ENCODE results near the gene SFT2D3.
"Not testable (repeated sequence)": the region's sequence is repeated elsewhere in the genome, so short reads cannot be mapped to it uniquely, and the experiment has no call there.

SFT2D3 gene

DNA sequence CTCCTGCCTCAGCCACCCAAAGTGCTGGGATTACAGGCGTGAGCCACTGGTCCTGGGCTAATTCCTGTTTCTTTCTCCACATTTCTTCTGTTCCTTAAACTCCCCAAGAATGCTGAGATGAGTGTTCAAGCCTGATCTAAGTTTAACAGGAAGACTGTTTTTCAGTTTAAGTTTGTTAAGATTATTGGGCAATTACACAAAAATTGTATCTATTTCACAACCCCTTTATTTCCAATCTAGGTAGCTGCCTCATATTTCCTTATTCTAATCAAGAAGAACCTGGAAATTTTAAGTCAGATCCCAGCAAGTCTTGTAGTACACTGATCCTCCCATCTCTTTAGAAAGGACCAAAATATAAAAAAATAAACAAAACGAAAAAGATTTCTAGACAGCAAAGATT lies 11.7 kb downstream of the SFT2D3 start:
- DNase-seq = no peak

DNA sequence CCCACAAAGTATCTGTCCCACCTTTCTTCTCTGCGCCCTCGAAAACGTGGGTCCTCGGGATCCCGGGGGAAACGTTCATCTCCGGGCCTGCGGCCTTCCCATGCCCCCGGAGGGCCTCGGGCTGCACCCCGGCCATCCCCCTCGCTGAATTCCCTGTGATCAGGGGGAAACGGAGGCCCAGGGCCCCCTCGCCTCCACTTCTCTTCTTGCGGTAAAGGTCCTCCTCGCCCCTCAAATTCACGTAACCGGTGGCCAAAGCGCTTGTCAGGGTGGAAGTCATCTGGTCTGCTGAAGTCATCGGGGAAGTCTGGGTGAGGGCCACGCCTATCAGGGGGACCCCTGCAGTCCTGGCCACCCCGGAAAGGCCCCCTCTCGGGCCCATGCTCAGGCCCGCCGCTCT lies 12.3 kb downstream of the SFT2D3 start:
- no peak for DNase-seq

DNA sequence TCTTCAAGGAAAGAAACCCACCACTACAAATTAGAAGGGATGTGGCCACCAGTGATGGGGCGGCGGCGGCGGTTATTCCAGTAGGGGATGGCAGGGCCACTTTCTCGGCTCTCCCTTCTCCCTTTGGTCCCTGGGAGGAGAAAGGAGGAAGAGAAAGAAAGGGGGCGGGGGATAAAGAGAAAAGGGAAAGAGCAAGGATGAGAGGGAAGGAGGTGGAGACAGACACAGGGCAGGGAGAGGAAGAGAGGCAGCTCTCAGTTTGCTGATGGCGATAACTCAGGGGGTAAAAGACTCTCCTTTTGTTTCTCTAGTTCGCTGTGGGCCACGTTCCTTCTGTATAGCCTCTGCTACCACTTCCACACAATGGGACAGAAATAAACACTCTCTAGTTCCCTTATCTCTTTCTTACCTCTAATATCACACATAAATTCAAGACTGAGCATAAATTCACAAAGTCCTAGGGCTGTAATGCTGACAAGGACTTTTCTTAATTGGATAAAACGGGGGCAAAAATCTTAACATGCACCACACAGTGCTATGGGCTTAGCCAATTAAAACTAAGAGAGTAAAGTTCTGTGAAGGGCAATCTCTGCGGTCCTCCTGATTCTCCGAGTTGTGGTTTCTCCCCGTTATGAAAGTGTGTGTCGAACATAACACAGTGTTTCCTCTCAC lies 14.6 kb downstream of the SFT2D3 start:
- DNase-seq = no peak

DNA sequence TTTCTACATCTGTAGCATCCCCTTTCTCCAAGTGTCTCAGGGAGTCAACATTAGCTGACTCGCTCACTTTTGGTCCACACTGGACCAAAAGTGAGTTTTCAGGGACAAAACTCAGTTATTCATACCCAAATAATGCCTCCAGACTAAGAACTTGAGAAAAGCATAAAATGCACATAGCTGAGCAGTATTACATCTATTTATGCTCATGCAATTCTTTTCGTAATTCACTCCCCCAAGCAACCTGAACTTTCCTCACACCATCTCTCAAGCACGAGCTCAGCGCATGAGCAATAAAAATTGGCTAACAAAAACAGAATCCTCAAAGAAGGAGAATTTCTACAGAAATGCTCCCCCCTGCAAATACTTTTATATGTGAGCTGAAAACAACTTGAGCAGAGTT lies 17.0 kb downstream of the SFT2D3 start:
- DNase-seq = no peak

DNA sequence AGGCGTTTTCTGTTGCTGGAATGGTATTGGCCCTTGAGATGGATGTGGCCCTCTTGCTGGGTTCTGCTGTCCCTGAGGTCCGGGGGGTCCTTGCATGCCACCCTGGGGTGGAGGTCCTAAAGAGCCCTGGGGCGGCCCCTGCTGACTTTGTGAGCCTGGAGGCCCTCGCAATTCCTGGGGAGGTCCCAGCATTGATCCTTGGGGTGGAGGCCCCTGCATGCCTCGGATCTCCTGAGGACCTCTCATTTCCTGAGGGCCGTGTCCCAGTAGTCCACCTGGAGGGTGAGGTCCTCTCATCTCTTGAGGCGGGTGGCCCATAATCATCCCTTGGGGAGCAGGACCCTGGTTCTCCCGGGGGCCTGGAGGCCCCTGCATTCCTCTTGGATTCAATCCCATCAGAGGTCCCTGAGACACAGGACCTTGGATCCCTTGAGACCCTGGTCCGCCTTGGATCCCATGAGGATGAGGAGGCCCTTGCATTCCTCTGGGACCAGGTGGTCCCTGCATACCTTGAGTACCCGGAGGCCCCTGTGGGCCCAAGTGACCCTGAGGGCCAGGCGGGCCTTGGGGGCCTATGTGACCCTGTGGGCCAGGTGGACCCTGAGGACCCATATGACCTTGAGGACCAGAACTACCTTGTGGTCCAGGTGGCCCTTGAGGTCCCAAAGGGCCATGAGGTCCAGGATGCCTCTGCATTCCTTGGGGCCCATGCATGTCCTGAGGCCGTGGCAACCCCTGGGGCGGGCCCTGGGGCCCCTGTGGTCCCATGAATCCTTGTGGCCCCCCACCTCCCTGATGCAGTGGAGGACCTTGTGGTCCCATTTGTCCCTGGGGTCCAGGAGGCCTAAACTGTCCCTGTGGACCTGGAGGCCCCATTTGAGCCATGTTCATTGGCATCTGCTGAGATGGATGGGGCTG lies 18.3 kb downstream of the SFT2D3 start:
- no peak for DNase-seq

DNA sequence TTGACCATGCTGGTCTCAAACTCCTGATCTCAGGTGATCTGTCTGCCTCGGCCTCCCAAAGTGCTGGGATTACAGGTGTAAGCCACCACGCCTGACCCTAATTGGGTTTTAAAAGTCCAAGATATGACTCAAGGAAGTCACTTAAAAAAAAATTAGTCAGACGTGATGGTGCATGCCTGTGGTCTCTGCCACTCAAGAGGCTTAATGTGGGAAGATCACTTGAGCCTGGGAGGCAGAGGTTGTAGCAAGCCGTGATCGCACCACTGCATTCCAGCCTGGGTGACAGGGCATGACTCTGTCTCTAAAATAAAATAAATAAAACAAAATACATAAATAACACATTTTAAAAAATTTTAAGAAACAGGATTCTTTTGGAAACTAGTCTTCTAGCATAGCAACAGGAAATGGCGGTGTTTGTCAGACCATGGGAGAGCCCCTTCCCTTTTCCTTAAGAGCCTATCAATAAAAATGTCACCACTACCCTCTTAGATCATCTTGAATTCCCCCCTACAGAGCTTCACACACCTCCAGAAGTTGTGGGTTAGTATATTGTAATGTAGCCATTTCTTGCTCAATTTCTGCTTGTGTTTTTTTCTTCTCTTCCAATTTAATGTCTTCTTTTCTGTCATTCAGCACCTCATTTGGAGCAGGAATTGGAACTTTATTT lies 20.1 kb downstream of the SFT2D3 start:
- no peak for DNase-seq

DNA sequence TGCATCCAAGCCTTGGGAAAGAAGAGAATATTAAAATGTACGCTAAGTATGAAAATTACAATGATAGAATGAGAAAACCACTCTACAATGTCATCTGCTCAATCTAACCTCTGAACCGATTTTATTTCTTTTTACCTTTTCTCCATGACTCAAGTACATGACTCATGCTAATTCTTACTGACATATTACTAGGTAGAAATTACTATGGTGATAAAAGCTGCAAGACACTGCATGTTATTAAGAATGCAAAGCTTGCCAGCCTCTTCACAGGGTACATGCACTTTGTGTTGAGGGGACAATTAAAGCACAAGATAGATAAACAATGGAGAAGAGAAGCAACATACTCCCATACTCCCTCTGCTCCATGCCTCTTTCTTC lies 20.7 kb downstream of the SFT2D3 start:
- DNase-seq = no peak

DNA sequence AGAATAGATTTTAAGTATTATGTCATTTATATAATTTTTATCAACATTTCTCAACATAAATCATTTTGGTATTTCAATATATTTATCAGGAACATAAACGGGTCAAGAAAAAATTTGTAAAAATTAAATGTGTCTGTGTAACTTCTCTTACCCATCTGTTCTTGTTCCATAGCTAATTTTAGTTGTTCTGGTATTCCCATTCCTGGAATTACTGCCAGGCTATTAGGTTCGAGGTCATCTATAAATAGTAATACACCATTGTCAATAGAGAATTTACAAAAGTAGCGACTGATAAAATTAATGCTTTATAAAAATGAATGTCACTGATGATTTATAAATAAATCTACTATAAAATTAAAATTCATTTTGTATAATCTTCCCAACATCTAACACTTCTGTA lies 21.5 kb downstream of the SFT2D3 start:
- no peak for DNase-seq

DNA sequence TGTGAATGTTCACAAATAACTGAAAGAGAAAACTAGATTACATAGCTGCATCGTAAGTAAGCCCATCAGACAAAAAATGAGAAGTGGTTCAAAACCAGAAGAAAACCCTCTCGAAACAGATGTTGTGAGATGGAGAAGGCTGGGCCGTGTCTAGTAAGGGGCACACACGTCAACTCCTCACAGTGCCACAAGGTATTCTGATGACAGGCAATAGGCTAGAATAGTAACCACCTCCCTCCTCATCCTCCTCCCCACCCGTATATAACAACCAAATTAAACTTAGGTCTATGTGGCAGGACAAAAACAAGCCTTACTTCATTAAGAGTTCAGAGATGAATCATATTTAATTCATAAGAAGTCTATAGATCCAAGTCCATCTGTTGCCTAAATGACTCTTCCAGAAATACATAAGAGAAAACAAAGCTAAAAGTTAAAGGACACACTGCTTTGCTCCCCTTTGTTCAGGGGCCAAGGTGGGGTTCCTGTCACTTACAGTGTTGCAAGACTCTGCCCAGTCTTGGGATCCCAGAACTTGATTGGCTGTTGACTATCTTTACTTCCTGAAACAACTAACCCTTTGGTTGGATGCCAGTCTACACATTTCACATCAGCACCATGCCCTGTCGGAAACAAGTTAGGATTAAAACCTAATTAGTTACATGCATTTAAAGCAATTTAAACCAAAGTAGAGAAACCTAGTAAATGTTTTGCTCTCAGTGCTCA lies 25.0 kb downstream of the SFT2D3 start:
- DNase-seq = no peak

DNA sequence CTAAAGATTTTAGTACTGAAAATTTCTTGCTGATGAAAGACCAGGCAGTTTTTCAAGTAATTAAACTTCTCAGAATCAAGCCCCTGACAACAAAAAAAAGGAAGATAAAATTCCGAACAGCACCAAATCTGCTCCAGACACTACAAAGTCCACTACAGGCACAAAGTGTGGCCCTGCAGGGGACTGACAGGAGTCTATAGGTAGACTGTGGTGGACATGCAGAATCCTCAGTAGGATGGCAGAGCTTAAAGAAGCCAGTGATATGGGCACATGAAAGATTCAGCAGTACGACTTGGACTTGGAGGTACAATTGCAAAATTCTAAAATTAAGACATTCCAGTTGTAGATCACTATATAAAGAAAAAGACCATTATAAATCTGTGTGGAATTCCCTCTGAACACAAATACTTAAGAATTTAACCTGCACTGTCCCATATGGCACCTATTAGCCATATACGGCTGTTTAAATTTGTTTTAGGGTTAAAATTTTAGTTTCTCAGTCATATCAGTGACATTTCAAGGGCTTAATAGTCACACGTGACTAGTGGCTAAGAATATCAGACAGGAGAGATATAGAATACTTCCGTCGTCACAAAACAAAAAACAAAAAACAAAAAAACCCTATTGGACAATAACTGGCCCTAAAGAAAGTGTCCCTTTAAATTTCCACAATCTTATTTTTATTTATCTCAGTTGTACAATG lies 32.0 kb downstream of the SFT2D3 start:
- no peak for DNase-seq

DNA sequence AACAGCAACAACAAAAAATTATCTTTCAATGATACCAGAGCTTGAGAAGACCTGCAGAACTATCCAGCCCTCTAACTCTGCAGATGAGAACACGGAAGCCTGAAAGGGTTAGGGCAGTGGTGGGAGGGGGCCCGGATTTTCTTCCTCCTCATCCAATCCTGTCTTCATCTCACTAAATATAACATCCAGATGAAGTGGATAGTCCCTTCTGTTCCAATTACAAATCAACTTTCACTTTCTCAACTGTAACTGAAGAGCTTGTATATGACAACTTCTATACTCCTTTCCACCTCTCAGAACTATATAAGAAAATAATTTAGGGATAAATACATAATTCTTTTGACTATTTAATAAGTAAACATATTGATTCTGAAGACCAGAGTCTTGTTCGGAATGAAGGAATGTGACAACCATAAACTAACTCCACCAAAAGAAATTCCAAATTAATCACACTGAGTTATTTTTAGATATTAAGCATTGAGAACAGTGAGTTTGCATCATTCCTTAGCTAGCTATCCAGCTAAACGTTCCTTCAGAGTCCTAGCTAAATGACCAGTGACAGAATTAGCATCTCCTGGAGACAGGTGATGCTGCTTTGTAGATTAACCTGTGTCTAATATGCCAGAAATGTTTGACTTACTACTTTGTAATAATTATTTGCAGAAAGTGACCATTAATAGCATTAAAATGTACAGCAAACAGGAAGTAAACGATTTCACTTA lies 32.7 kb downstream of the SFT2D3 start:
- no peak for DNase-seq

DNA sequence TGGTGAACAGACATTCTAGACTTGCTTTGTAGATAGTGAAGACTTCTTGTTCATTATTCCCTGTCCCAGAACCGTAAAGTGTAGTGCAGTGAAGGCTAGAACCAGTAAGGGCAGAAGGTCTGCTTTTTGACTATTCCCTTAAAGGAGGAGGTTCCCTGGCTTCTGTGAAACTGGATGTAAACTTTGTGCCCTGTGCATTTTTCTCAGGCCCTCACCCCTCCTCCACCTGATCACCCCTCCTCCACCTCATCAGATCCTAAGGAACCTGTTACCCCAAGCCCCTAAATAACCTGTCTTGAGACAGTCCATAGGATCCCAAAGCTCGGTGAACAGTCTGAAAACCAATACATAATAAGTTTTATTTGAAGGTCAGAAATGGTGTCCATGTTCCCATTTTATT lies 33.7 kb downstream of the SFT2D3 start:
- no peak for DNase-seq

DNA sequence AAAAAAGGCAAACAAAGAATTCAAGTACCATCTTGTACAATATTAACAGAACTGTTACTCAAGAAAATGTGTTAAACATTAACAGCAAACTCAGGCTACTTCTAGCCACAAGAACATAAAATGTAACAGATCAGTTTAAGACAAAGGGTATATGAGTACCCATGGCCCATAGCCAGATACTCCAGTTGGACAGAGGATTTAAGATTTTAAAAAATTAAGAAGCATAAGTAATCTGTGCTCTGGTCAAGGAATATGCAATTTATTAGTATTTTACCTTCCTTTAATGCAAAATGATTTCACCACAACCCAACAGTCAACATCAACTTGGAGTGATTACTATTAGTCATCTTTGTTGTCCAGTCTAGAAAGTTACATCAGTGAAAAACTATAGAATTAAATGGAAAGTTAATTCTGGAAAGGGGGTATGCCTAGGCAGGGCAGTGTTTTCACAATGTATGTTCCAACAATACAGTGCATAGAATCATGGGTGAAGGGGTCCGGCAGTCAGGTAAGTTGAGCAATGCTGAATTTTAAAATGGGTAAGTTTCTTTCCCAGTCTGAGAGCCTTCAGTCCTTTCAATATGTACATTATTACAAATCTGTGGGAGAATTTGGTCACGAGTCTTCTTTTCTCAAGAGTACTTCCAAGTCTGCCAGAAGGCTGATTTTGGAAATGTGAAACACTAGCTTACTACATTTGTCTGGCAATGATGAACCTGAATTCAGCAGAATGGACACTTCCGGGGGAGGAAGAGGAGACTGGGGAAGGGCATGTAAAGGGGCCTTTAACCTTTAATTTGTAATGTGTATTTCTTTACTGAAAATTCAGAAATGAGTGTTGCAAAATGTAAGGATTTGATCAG lies 34.5 kb downstream of the SFT2D3 start:
- DNase-seq = no peak

DNA sequence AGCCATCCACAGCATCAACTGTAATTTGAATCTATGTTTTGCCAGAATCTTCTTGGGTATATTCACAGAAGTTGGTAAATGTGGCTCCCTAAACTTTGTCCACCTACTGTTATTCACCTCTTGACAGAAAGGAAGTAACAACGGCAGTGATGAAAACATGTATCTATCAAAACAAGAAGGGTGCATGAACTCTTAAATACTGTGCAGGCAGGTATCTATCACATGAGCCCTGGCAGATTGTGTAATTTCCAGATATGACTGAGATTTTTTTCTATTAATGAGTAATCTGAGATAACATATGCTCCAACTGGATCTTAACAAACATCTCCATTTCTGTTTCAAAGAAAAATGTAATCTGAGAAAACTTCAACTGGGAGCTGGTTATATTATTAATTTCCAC lies 36.6 kb downstream of the SFT2D3 start:
- DNase-seq = no peak

DNA sequence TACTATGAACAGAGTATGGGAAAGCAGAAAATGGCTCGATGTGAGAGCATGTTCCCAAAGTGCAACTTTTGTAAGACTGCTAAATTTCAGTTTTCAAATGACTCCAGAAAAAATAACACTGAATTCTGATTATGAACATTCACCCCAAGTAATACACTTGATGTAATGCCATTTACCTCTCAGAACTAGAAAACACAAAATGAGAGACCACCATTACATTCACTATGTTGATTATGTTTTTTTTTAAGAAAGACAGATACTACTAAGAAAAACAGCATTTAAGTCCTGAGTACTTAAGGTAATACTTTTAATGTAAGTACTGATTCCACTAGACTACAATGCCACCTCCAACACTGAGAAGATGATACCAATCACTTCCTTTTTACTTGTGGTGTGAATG lies 38.5 kb downstream of the SFT2D3 start:
- DNase-seq = no peak

DNA sequence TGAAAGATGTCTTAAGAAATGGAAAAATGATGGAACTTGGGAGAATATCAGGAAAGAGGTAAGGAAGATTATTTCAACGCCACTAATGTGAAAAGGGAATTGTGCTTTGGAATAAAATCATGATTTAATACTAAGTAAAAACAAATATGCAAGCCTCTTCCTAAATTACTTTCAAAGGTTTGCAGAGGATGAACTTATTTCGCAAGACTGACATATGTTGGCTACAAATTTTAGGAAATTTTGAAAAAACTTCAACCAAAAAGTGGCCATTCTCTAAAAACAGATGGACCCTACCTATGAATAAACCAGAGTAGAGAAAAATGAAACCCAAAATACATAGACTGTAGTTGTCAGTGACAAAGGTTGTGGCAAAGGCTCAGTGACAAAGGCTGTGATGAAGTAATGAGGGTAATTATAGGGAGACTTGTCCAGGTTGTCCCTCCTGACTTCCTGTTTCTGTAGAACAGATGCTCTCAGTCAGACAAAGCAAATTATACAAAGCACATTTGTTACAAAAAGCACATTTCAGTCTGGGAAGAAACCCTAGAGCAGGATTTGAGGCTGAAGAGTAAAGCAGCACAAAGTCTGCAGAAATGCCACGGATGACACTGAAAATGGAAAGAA lies 39.5 kb downstream of the SFT2D3 start:
- peak; percentile 85 for DNase-seq

DNA sequence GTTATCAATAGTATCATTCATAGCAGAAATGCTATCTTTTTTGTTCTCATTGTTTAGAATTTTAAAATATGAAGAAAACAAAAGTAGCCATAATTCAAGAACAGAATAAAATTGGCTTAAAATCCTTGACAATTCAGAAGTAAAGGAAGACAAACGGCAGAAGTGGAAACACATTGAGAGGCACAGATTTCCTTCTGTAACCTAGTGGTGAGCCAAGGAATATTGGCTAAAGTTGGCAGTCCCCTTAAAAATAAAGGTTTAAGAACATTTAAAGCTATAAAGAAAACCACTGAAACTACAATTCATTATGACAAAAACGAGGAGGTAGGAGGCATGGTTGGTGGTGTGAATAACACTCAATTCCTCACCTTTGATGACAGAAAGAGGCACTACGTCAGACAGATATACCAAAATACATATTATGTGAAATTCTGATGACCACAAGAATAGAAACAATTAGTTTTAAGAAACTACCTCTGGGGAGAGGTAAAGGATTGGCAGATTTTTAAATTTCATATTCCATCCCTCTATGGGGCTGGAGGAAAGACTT lies 42.3 kb downstream of the SFT2D3 start:
- DNase-seq = no peak

DNA sequence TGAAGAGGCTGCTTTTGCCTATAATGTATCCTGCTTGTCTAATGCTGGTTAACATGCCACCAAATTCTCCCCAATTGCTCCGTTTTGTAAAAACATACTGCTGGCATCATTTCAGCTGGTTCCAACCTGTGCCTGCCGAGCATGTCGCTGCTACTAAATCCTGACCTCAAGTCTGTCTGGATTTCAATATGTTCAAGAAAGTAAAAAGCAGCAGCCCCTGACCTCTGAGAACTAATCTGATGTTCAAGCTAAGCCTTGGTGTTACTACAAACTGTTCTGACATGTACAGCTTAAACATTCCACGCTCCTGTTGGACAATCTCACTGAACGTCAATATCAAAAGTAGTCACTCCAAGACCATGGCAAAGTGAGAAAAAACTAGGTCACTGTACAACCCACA lies 46.3 kb downstream of the SFT2D3 start:
- DNase-seq = no peak

DNA sequence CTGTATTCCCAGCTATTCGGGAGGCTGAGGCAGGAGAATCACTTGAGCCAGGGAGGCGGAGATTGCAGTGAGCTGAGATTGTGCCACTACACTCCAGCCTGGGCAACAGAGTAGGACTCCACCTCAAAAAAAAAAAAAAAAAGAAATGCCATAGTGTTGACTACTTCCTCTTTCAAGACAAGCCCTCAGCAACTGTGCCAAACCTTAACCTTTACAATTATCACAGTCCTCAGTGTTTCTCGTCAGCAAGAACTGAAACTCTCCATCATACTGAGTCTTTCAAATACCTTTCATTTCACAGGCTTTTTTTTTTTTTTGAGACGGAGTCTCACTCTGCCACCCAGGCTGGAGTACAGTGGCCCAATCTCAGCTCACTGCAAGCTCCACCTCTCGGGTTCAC lies 48.2 kb downstream of the SFT2D3 start:
- not testable (repeated sequence) for DNase-seq

DNA sequence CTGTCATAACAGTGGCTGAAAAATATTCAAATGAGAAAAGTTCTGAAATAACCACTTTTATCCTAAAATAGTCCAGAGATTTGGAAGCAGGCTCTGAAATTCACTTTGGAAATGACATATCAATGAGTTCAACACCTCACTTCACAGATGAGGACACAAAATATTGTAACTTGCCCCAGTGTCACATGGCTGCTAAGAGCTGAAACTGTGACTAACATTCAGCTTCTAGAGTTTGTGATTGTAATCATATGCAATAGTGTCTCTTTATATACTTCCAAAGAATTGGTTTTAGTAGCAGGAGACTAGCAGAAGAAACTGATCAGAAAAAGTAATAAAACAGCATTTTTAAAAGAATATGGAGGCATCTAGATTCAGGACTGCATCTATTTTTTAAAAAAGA lies 52.1 kb downstream of the SFT2D3 start:
- no peak for DNase-seq

All from NCI-H2081 treated with DMSO at 0.1 percent for 48 hours (cell line).